Epithelial cell of esophagus (primary cell): ENCODE data around the gene SPAG16.

ENCODE experiments used
- DNase-seq: peaks from one replicate; pipeline ENCODE4 v3.0.0; 2010; ENCODE audit warnings: low read depth
- H3K4me3 ChIP-seq: 2 replicates; pipeline ENCODE4 v1.5.1; 2011; ENCODE audit warnings: mild to moderate bottlenecking, low read length, control low read depth
- TF ChIP-seq, protein P1 (sequence below): IDR thresholded peaks from 2 replicates; pipeline ENCODE4 v1.5.1; 2011; ENCODE audit warnings: low read depth, mild to moderate bottlenecking, low read length, control low read depth, inconsistent platforms; ENCODE audit not compliant: insufficient read depth; ENCODE audit errors: missing control alignments

SPAG16 gene

DNA sequence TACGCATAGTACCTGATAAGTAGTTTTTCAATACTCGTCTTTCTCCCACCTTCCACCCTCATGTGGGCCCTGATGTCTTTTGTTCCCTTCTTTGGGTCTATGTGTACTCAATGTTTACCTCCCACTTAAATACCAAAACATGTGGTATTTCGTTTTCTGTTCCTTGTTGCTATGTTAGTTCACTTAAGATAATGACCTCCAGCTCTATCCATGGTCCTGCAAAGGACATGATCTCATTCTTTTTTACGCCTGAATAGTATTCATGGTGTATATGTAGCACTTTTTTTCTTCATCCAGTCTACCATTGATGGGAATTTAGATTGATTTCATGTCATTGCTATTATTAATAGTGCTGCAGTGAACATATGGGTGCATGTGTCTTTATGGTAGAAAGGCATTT, 816.2 kb downstream of the SPAG16 start:
- no peak for DNase-seq
- H3K4me3 ChIP-seq = no peak overlapping the region
- TF ChIP-seq, protein P1, sequence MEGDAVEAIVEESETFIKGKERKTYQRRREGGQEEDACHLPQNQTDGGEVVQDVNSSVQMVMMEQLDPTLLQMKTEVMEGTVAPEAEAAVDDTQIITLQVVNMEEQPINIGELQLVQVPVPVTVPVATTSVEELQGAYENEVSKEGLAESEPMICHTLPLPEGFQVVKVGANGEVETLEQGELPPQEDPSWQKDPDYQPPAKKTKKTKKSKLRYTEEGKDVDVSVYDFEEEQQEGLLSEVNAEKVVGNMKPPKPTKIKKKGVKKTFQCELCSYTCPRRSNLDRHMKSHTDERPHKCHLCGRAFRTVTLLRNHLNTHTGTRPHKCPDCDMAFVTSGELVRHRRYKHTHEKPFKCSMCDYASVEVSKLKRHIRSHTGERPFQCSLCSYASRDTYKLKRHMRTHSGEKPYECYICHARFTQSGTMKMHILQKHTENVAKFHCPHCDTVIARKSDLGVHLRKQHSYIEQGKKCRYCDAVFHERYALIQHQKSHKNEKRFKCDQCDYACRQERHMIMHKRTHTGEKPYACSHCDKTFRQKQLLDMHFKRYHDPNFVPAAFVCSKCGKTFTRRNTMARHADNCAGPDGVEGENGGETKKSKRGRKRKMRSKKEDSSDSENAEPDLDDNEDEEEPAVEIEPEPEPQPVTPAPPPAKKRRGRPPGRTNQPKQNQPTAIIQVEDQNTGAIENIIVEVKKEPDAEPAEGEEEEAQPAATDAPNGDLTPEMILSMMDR = no peak

DNA sequence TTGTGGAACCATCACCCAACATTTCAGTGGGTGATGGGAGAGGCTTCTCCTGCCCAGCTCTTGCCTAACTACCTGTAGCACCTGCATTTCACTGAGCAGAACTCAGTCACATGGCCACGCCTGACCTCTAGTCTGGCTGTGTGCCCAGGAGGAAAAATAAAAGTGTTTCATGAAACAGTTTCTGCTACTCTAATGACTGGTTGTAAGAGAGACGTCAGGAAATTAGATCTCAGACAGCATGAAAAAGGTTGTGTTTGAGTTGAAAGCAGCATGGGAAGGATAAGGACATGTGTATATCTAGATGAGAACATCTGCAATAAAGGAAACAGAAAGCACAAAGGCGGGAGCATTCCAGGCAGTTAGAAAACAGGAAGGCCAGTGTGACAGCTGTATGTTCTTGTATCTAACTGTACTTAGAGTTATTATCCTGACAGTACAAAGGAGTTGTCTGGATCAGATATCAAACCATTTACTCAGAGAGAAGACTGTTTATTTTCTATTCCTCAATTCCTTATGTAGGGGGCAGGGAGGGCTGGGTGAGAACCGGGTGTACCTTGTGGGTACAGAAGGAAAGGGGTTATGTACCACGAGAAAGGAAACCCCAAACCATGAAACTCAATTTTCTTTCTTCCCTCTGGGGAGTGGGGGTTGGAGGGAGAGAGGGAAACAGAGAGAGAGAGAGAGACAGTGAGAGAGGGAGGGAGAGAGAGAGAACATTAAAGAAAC, 819.2 kb downstream of the SPAG16 start:
- no peak overlapping the region for H3K4me3 ChIP-seq
- TF ChIP-seq, protein P1 = no peak
- DNase-seq = peak; percentile 69

DNA sequence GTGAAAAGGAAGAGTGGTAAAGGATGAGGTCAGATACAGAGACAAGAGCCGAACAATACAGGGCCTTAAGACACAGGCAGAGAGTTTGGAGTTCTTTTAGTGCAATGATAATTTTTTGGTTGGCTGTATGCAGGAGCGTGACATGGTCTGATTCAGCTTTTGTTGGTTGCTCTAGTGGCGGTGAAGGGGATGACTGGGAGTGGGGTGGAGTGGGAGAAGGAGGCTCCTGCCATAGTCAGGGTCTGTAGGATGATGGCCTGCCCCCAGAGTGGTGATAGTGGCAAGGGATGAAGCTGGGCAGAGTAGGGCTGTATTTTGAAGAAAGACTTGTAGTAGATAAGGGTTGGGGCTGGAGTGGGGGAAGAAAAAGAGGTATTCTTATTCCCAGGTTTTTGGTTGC, 820.0 kb downstream of the SPAG16 start:
- H3K4me3 ChIP-seq = no peak overlapping the region
- DNase-seq = no peak
- TF ChIP-seq, protein P1 = no peak

DNA sequence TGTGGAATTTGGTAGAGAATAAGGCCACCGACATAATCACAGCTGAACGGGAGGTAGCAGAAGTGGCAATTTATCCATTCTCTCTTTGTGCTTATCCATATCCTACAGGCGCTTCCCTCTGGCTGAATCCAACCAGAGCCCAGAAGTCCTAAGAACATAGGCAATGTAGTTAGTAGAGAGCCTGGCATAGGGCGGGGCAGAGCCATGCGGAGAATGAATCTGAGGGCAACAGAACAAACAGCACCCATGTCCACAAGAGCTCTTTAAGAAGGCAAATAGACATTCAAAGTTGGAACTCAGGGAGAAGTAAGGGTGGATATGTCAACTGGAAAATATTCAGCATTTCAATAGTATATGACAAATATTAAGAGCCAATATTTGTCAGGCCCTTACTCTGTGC, 820.7 kb downstream of the SPAG16 start:
- DNase-seq = no peak
- H3K4me3 ChIP-seq = no peak overlapping the region
- TF ChIP-seq, protein P1 = no peak

DNA sequence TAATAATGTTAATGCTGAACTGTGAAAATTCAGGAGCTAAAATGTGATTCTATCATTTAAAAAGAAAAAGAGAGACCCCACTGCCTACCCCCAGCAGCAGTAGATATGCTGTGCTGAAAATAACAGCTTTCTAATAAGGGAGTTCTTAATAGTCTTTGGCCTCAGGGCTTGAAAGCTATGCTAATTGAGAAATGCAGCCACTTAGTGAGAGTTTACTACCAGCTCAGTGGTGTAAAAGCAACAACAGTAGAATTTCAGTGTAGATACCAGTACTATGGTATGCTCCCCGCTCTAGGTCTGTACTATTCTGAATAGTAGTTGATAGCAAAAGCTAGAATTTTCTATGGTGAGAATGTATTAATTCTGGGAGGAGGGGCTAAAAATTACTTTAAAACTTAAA, 823.5 kb downstream of the SPAG16 start:
- TF ChIP-seq, protein P1 = no peak
- H3K4me3 ChIP-seq = no peak overlapping the region
- no peak for DNase-seq

DNA sequence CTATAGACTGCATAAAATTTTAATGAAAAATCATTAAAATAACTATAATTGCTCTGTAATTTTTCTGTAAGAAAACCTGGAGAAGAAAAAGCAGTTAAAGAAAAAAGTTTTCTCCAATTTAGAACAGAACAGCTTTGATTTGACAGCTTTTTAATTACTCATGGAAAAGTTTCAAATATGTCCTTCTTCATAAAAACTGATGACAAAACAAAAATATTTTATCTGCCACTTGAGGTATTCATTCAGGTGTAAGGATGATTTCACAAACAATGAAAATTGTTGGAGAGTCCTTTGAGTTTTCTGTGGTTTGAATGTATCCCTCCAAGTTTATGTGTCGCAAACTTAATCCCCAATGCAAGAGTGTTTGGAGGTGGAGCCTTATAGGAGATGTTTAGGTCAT, 824.3 kb downstream of the SPAG16 start:
- TF ChIP-seq, protein P1 = no peak

DNA sequence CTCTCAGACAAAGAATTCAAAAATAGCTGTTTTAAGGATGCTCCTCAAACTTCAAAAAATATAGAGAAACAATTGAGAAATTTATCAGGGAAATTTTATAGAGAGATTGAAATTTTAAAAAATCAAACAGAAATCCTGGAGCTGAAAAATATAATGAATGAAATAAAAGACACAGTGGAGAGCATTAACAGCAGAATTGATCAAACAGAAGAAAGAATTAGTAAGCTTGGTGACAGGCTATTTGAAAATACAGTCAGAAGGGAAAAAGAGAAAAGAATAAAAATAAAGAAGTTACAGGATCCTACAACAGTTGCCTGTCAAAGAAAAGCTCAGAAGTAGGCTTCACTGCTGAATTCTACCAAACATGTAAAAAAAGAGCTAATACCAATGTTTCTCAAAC, 832.8 kb downstream of the SPAG16 start:
- no peak overlapping the region for H3K4me3 ChIP-seq
- TF ChIP-seq, protein P1 = no peak
- no peak for DNase-seq

More for the DNA sequence above, 824.3 kb downstream of the SPAG16 start:
- no peak overlapping the region for H3K4me3 ChIP-seq
- no peak for DNase-seq
